ENCODE measurements around the gene CNN1. TPM values are rescaled to one million over a fixed set of nuclear protein-coding genes. Genes with fewer than 3 reads are reported as not detected.
"Not testable (repeated sequence)": the region's sequence is repeated elsewhere in the genome, so short reads cannot be mapped to it uniquely, and the experiment has no call there.

The CNN1 gene
- total RNA-seq, 4 donors from 2014 or later: 0.92 to 6.7 (median 3.9) TPM

- in situ Hi-C loops (cut with MboI; ENCODE audit: low sequenced_read_pairs in 4 of 4): loop anchor here in 1 of 4 donors (25.0 kb wide), 1 partner anchor 209 kb away; the partner anchor contains the start of gene EPOR
Measured at GRCh38 chr19:11596156-11596555, 57.5 kb downstream of the CNN1 start.

GRCh38 chr19:11597202-11598102, 58.8 kb downstream of the CNN1 start, which contains the start of gene ZNF627:
Gene ZNF627, plus strand, starts transcription at chr19:11597483. Its CDS starts 145 bp downstream, at chr19:11597628.
- peak; percentile 99 for ATAC-seq
- intact Hi-C loops (cut with DNase I; ENCODE audit: low total_unique reads) (loop anchor here (1.0 to 5.0 kb wide), 3 partner anchors 60 to 215 kb away; partner anchors contain the start of genes CNN1, EPOR, ODAD3 and PRKCSH), in situ Hi-C loops (cut with MboI; ENCODE audit: low sequenced_read_pairs in 4 of 4) (loop anchor here in 1 of 4 donors (25.0 kb wide), 1 partner anchor 210 kb away; the partner anchor contains the start of gene EPOR)
- no peaks in the 10 kb centered on the region for H3K9me3 ChIP-seq
- peak within 1 kb of the TSS; percentile 88 to 99 (median 92) for H3K4me3 ChIP-seq
- H3K4me1 ChIP-seq: peaks cover 9% of the 10 kb centered on the region in 2 donors
- DNase-seq: peak; percentile 97 to 99
- no peaks in the 10 kb centered on the region for H3K27me3 ChIP-seq
- H3K27ac ChIP-seq: peak within 1 kb of the TSS; percentile 89 to 95 (median 91)
- TF ChIP-seq POLR2A (IDR thresholded peaks at IDR 0.05): peak; percentile 84 to 90
- TF ChIP-seq CTCF (IDR thresholded peaks at IDR 0.05 in 4 of 5, conservative IDR thresholded peaks at IDR 0.05 in 1 of 5): peak in 4 of 5 experiments; percentile 12 to 43 (median 26)
- no peaks in the 10 kb centered on the region for H3K36me3 ChIP-seq

More at GRCh38 chr19:11596156-11596555, 57.5 kb downstream of the CNN1 start:
- Histone ChIP-seq H3K4me3 (no peak overlapping the region), H3K36me3 (no peaks in the 10 kb centered on the region), H3K27me3 (no peaks in the 10 kb centered on the region), H3K9me3 (no peaks in the 10 kb centered on the region), H3K4me1 (peaks cover 9% of the 10 kb centered on the region in 2 donors), H3K27ac (peak overlapping the region in 1 of 4 donors; percentile 89)
- TF ChIP-seq CTCF (IDR thresholded peaks at IDR 0.05 in 4 of 5, conservative IDR thresholded peaks at IDR 0.05 in 1 of 5) (no peak), POLR2A (IDR thresholded peaks at IDR 0.05) (no peak)
- ATAC-seq (no peak), DNase-seq (no peak)
- intact Hi-C loops (cut with DNase I; ENCODE audit: low total_unique reads): loop anchor here (5.0 kb wide), 2 partner anchors 59 to 214 kb away; partner anchors contain the start of genes CNN1 and EPOR

DNA sequence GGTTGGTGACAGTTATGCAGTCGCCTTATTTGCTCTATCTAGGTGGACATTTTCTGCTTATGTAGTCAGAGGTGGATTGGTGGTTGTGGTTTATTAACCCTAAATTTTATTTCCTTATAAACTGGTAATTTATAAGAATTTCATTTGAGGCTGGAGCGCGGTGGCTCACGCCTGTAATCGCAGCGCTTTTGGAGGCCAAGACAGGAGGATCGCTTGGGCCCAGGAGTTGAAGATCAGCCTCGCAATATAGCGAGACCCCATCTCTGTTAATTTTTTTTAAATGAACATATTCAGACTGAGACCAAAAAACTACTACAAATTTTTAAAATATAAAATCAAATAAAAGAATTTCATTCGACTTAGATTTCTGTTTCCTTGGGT, 59.4 kb downstream of the CNN1 start:
- no peak for ATAC-seq
- Histone ChIP-seq H3K27me3 (no peaks in the 10 kb centered on the region), H3K9me3 (no peaks in the 10 kb centered on the region), H3K4me3 (peak overlapping the region; percentile 88 to 99 (median 92)), H3K27ac (peak overlapping the region; percentile 89 to 95 (median 91)), H3K36me3 (no peaks in the 10 kb centered on the region), H3K4me1 (peaks cover 9% of the 10 kb centered on the region in 2 donors)
- in situ Hi-C loops (cut with MboI; ENCODE audit: low sequenced_read_pairs in 4 of 4) (loop anchor here in 1 of 4 donors (25.0 kb wide), 1 partner anchor 211 kb away; the partner anchor contains the start of gene EPOR), intact Hi-C loops (cut with DNase I; ENCODE audit: low total_unique reads) (loop anchor here (5.0 kb wide), 2 partner anchors 61 to 216 kb away; partner anchors contain the start of genes CNN1 and EPOR)
- TF ChIP-seq CTCF (IDR thresholded peaks at IDR 0.05 in 4 of 5, conservative IDR thresholded peaks at IDR 0.05 in 1 of 5) (no peak), POLR2A (IDR thresholded peaks at IDR 0.05) (no peak)
- DNase-seq: no peak

DNA sequence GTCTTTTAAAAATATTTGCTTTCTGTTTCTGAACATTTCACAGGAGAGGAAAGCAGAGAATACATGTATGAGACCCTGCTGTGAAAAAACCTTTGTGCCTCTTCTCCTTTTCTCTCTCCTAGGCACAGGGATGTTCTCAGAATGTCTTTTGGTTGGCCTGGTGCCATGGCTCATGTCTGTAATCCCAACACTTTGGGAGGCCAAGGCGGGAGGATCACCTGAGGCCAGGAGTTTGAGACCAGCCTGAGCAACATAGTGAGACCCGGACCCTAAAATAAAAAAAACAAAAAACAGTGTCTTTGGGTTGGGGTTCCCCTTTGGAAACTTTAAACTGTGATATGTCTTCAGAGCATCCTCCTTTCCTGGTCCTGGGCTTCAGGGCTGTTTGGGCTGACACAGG, 60.1 kb downstream of the CNN1 start:
- TF ChIP-seq CTCF (IDR thresholded peaks at IDR 0.05 in 4 of 5, conservative IDR thresholded peaks at IDR 0.05 in 1 of 5): no peak
- no peak for TF ChIP-seq POLR2A (IDR thresholded peaks at IDR 0.05)
- Histone ChIP-seq H3K4me1 (peaks cover 9% of the 10 kb centered on the region in 2 donors), H3K36me3 (no peaks in the 10 kb centered on the region), H3K4me3 (no peak overlapping the region), H3K27me3 (no peaks in the 10 kb centered on the region), H3K9me3 (no peaks in the 10 kb centered on the region), H3K27ac (no peak overlapping the region)
- in situ Hi-C loops (cut with MboI; ENCODE audit: low sequenced_read_pairs in 4 of 4) (loop anchor here in 1 of 4 donors (25.0 kb wide), 1 partner anchor 211 kb away; the partner anchor contains the start of gene EPOR), intact Hi-C loops (cut with DNase I; ENCODE audit: low total_unique reads) (loop anchor here (5.0 kb wide), 2 partner anchors 61 to 216 kb away; partner anchors contain the start of genes CNN1 and EPOR)
- ATAC-seq (no peak), DNase-seq (no peak)

DNA sequence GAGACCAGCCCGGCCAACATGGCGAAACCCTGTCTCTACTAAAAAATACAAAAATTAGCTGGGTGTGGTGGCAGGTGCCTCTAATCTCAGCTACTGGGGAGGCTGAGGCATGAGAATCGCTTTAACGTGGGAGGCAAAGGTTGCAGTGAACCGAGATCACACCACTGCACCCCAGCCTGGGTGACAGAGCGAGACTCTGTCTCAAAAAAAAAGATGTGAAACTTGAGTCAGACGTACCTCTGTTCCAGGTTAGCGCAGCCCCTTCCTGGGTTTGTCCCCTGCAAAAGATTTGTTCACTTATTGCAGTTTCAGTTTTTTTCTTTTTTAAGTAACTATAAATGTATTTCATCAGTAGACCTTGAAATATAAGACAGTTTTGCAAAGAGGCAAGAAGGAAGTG, 61.1 kb downstream of the CNN1 start:
- H3K4me1 ChIP-seq, H3K4me3 ChIP-seq, H3K36me3 ChIP-seq, DNase-seq, ATAC-seq, H3K9me3 ChIP-seq, H3K27me3 ChIP-seq, H3K27ac ChIP-seq: not testable (repeated sequence)
- in situ Hi-C loops (cut with MboI; ENCODE audit: low sequenced_read_pairs in 4 of 4) (loop anchor here in 1 of 4 donors (25.0 kb wide), 1 partner anchor 212 kb away; the partner anchor contains the start of gene EPOR), intact Hi-C loops (cut with DNase I; ENCODE audit: low total_unique reads) (loop anchor here (5.0 kb wide), 2 partner anchors 62 to 217 kb away; partner anchors contain the start of genes CNN1 and EPOR)
